ENCODE measurements around the gene BANK1.

DNA sequence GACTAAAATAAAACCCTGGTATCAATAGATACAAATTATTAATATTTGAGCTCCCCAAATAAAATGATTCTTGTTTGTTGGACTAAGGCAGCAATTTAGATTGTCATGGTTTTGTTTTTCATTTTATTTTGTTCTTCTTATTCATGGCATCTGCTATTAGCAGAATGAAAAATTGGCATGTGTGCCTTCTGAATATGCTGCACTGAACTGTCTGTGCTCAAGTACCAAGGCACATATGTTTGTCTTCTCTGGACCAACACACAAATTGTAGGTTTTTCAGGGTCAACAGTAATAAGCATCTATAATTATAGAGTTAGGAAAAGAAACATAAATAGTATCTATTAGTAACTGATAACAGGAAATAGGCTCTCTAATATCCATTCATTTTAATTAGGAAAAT, 121.1 kb downstream of the BANK1 start:
- TF ChIP-seq, protein P1, sequence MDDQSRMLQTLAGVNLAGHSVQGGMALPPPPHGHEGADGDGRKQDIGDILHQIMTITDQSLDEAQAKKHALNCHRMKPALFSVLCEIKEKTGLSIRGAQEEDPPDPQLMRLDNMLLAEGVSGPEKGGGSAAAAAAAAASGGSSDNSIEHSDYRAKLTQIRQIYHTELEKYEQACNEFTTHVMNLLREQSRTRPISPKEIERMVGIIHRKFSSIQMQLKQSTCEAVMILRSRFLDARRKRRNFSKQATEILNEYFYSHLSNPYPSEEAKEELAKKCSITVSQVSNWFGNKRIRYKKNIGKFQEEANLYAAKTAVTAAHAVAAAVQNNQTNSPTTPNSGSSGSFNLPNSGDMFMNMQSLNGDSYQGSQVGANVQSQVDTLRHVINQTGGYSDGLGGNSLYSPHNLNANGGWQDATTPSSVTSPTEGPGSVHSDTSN (IDR thresholded peaks at IDR 0.05) = no peak
- TF ChIP-seq MXI1 (IDR thresholded peaks at IDR 0.05; ENCODE audit: low read depth, low read length) (no peak), CHD2 (IDR thresholded peaks at IDR 0.05; ENCODE audit: low read length, partially characterized antibody) (no peak), NFIC (IDR thresholded peaks at IDR 0.05; ENCODE audit: borderline replicate concordance) (no peak), GABPA (IDR thresholded peaks at IDR 0.05; ENCODE audit: low read depth) (no peak), EP300 (IDR thresholded peaks at IDR 0.05; ENCODE audit: borderline replicate concordance in 1 of 2, low read depth in 1 of 2, low read length in 1 of 2) (no peak), POLR2AphosphoS5 (IDR thresholded peaks at IDR 0.05; ENCODE audit: low read depth, low read length) (no peak), TAF1 (IDR thresholded peaks at IDR 0.05; ENCODE audit: borderline replicate concordance, low read depth, low read length) (no peak), SMC3 (IDR thresholded peaks at IDR 0.05; ENCODE audit: low read depth, low read length) (no peak)
- TF ChIP-seq, protein P2, sequence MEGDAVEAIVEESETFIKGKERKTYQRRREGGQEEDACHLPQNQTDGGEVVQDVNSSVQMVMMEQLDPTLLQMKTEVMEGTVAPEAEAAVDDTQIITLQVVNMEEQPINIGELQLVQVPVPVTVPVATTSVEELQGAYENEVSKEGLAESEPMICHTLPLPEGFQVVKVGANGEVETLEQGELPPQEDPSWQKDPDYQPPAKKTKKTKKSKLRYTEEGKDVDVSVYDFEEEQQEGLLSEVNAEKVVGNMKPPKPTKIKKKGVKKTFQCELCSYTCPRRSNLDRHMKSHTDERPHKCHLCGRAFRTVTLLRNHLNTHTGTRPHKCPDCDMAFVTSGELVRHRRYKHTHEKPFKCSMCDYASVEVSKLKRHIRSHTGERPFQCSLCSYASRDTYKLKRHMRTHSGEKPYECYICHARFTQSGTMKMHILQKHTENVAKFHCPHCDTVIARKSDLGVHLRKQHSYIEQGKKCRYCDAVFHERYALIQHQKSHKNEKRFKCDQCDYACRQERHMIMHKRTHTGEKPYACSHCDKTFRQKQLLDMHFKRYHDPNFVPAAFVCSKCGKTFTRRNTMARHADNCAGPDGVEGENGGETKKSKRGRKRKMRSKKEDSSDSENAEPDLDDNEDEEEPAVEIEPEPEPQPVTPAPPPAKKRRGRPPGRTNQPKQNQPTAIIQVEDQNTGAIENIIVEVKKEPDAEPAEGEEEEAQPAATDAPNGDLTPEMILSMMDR (IDR thresholded peaks at IDR 0.05) = no peak
- TF ChIP-seq, protein P3, sequence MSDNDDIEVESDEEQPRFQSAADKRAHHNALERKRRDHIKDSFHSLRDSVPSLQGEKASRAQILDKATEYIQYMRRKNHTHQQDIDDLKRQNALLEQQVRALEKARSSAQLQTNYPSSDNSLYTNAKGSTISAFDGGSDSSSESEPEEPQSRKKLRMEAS (IDR thresholded peaks at IDR 0.05; ENCODE audit: low read depth) = no peak
- TF ChIP-seq, protein P4, sequence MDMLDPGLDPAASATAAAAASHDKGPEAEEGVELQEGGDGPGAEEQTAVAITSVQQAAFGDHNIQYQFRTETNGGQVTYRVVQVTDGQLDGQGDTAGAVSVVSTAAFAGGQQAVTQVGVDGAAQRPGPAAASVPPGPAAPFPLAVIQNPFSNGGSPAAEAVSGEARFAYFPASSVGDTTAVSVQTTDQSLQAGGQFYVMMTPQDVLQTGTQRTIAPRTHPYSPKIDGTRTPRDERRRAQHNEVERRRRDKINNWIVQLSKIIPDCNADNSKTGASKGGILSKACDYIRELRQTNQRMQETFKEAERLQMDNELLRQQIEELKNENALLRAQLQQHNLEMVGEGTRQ (IDR thresholded peaks at IDR 0.05; ENCODE audit: borderline replicate concordance, low read depth, low read length) = no peak
- TF ChIP-seq, protein P5, sequence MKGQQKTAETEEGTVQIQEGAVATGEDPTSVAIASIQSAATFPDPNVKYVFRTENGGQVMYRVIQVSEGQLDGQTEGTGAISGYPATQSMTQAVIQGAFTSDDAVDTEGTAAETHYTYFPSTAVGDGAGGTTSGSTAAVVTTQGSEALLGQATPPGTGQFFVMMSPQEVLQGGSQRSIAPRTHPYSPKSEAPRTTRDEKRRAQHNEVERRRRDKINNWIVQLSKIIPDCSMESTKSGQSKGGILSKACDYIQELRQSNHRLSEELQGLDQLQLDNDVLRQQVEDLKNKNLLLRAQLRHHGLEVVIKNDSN (IDR thresholded peaks at IDR 0.05; ENCODE audit: borderline replicate concordance, low read depth) = no peak
